GM18511 (cell line): ENCODE data around the gene GABRG1.

Source experiments
- ATAC-seq: cut with Tn5 transposase; IDR thresholded peaks from one replicate; pipeline ENCODE4 v1.9.1; 2021; ENCODE audit warnings: mild to moderate bottlenecking, moderate library complexity; ENCODE audit not compliant: unreplicated experiment

The GABRG1 gene

DNA sequence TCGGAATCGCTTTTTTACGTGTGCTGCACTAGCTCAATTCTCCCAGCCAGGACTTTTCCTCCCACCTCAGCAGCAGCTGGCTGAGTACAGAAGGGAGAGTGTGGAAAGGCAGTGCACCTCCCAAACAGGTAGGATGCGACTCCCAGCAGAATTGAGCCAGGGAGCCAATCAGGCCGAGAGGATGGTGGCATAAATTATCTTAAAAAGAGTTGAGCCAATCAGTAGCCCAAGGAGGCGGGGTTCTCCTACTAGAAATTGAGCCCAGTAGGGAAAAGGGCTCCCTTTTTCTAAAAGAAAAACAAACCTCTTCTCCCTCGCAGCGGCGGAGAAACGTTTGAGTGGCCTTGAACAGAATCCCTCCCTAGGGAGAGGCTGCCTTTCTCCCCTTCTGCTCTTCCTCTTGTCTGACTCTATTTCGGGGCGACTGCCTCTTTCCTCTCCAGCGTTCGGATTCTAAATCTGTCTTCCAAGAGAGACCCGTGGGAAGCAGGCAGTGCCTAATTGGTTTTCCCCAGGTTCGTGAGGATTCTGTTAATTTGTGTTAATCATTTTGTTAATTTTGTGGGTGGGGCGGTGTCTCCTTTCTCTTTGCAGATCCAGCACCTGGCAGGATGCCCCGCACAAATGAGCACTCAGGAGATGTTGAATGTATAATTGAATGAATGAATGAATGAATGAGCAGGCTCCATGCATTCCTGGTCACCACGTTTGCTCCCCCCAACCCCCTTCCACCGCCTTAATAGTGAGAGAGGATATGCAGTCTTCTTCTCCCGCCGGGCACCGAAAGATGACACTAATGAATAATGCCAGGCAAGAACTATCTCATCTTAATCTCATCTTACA is at the start of gene GABRG1:
Gene GABRG1, minus strand, starts transcription at position 142 of the 843 bp plus-strand sequence. Its CDS starts 141 bp downstream, at position 1.
- ATAC-seq: no peak

DNA sequence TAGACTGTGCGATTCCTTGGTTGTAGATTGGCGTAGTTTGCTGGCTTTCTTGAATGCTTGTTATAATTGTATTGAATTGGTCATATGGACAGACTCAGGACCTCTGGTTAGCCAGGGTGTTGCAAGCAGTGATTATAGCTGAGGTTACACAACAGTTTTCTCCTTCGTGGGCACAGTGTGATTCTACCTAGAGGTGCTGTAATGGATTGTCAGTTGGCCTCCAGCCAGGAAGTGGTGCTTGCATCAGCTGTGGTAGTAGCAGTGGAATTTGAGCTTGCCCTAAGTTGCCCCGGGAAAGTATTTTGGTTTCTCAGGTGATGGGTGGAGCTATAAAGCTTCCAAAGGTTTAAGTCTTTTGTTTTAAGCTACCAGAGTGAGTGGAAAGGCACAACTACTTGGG is 23.1 kb upstream of the GABRG1 start:
- no peak for ATAC-seq

DNA sequence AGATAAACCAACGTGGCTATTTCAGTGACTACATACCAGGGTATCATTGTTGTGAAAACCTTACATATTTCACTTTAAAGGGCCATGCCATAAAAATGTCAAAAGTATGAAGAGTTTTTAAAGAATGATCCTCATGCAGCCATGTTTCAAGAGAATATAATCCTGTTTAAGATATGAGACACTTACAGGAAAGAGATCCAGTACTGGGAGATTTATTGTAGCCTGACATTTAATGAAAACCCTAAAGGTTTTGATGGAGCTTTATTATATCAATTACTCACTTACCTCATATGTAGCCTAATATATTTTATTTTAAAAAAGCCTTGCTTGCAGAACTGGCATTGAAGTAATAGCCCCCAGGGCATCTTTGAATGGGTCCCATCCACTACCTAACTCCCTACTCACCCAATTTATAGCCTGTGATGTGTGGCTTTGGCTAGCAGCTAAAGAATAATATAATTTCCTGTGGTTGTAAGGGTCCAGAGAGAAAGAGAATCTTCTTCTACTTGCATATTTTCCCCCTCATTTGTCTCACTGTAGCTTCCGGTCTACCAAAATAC is 7.7 kb upstream of the GABRG1 start:
- no peak for ATAC-seq

DNA sequence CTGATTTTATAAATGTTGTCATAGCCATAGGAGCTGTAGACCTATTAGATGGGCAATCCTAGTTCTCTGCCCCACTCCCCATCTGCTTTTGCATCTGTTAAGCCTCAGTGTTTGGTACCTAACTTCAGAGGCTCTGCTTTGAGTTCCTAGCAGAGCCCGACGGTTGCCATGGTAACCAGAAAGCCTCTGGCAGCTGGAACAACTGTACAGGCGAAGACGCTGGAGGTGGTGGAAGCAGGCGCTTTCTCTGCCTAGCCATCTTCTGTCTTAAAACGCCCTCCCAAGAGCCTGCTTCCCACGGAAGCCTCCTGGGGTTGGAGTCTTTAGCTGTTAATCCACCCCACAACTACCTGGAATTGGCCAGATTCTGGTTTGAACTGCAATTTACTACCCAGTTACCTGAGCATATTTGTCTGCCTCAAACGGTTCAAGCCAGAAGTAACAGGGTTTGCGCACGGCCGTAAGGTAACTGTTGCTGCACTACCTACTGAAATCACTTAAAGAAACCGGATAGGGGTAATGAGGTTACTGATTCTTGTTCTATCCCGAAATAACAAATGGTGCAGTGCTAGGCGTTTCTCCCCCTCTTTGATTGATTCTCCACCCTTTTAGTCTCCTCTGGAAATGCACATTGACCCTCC is 1.0 kb upstream of the GABRG1 start:
- no peak for ATAC-seq

DNA sequence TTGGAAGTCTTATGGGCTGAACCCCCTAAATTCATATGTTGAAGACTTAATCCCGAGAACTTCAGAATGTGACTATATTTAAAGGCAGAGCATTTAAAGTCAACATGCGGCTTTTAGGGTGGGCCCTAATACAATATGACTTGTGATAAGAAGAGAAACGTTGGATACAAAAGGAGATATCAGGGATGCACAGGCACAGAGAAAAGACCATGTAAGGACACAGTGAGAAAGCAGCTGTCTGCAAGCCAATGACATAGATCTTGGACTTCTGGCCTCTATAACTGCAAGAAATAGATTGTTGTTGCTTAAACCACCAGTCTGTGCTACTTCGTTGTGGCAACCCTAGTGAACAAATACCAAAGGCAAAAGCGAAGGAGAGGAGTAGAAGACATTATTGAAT is 42.2 kb downstream of the GABRG1 start:
- no peak for ATAC-seq

DNA sequence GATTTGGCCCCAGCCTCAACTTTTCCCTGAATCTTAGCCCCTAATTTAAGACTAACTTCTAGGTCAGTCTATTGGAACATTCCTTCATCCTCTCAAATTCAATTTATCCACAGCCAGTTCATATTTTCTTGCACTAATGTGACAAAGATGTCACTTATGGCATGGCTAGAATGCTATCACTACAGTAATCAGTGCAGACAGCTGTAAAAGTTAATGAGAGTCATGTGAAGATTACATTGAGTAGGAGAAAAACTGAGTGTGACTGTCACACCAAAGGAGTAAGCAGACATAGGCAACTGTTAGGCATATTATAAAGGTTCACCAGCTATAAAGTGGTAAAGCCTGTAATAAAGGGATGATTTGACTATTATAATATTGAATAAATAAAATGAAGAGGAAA is 42.6 kb downstream of the GABRG1 start:
- no peak for ATAC-seq

DNA sequence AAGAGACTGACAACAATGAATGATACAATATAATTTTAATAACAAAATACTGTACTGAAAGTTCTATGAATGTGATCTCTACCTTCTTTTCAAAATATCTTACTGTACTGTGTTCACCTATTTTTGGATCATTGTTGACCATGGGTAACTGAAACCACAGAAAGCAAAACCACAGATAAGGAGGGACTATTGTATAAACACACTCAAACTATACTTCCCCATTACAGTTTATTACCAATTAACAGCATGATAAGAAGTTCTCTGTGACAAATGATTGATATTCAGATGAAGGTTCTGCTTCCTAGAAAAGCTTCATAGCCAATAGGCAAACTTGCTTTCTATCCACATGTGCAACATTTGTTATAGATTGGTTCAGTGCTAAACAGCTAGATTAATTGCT is 50.1 kb downstream of the GABRG1 start:
- no peak for ATAC-seq

DNA sequence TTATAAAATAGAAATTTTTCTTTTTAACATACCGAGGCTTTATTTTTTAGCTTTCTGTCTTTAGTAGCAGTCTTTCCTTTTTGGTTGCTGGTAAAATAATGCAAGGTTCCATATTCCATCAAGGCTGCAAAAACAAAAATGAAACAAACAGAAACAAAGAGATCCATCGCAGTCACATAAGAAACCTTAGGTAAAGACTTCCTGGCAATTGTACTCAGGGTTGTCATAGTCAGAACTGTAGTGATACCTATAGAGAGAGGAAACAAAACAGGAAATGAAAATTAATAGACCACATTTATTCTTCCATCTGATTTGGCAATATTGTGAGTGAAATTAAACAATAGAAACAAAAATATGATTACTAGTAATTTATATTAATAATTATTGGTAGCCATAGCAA is 72.5 kb downstream of the GABRG1 start:
- no peak for ATAC-seq

DNA sequence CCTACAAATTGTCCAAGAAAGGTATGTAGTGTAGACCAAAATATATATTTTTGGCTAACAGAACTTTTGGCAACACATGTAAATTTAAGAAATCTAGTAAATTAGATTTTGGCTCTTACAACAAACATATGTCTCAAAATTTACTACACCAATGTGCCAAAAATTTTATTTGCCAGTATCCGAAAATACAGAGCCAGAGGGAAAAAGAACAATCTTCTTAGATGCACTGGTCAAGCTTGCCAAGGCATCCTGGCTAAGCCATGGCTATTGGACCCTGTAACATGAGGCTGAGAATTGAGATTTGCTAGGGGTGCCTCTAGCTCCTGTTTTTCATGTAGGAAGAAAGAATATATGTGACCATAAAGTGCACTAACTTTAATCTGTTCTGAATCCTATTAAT is 91.8 kb downstream of the GABRG1 start:
- no peak for ATAC-seq

DNA sequence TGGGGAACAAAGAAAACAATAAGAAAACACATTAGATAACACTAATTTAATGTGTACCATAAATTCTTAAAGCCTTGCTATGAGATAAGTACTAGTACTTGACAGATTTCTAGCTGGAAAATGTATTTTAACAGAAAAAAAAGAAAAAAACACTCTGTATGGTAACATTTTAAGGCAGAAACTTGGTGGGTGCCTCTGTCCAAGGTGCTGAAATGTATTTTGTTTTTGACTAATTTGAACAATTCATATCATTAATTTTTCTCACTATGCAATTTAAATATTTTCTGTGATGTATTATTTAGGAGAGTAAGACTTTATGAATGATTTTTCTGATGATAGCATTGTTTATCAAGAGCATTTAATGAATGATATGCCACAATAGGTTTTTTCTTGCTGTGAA is 107.5 kb downstream of the GABRG1 start:
- ATAC-seq: no peak

DNA sequence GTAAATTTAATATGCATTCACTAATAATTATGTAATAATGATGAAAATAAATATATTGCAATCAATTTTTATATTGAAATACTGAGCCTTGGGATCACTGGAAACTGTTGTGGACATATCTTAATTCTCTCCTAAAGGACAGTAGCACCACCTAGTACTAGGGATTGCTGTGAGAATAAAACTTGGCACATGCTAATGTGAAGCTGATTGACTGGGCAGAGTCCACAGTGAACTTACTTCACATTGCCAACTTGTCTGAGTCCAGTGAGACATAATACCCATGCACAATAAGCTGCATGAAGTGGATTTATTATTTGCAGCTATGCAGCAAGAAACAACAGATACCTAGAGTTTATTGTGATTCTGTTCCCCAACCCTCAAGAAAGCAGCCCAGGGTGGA is 131.1 kb downstream of the GABRG1 start:
- no peak for ATAC-seq

DNA sequence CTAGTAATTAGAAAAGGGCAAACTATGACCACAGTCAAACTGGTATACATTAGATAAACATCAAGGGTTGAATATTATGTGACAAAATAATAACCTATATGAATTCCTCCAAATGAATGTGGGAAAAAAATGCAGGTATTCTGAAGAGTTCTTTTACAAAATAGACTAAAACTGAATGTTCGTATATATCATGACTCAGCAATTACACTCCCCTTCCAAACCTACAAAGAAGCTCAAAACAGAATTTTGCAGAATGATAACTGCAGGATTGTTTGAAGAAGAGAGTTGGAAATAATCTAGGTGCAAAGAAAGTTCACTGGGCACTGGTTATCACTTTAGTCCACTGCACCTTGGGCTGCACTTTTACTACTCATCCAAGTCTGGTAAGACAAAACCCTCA is 134.1 kb downstream of the GABRG1 start:
- ATAC-seq: no peak

DNA sequence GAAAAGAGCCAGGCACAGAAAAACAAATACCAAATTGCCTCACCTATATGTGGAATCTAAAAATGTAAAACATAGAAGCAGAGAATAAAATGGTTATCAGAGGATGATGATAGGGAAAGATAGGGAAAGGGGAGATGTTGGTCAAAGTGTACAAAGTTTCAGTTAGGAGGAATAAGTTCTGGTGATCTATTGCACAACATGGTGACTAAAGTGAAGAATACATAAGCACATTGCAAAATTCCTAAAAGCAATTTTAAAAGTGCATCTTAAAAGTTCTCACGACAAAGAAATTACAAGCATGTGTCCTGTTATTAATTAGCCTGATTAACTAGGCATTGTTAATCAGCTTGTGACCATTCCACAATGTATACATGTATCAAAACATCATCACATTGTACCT is 136.0 kb downstream of the GABRG1 start:
- no peak for ATAC-seq
